Endothelial cell (in vitro differentiated cells): ENCODE data around the gene MINPP1. TPM values are rescaled to one million over a fixed set of nuclear protein-coding genes. Genes with fewer than 3 reads are reported as not detected.
"Not testable (repeated sequence)": the region's sequence is repeated elsewhere in the genome, so short reads cannot be mapped to it uniquely, and the experiment has no call there.

ENCODE experiments used
- DNase-seq: peaks from one replicate; pipeline ENCODE4 v3.0.0; 2021; ENCODE audit warnings: low spot score
- H3K27ac Mint-ChIP-seq: one replicate; pipeline ENCODE4 v1.8.0; 2021; ENCODE audit warnings: mixed read lengths, inconsistent platforms; ENCODE audit not compliant: unreplicated experiment
- H3K27me3 Mint-ChIP-seq: one replicate; pipeline ENCODE4 v1.8.0; 2021; ENCODE audit warnings: mild to moderate bottlenecking, moderate library complexity, mixed read lengths, inconsistent platforms; ENCODE audit not compliant: unreplicated experiment
- H3K36me3 Mint-ChIP-seq: one replicate; pipeline ENCODE4 v1.8.0; 2021; ENCODE audit warnings: mild to moderate bottlenecking, low read depth, mixed read lengths, inconsistent platforms; ENCODE audit not compliant: unreplicated experiment
- H3K4me1 Mint-ChIP-seq: one replicate; pipeline ENCODE4 v1.8.0; 2021; ENCODE audit warnings: mild to moderate bottlenecking, mixed read lengths, inconsistent platforms; ENCODE audit not compliant: unreplicated experiment
- H3K4me3 Mint-ChIP-seq: one replicate; pipeline ENCODE4 v1.8.0; 2021; ENCODE audit warnings: mild to moderate bottlenecking, mixed read lengths, inconsistent platforms; ENCODE audit not compliant: unreplicated experiment
- H3K9me3 Mint-ChIP-seq: one replicate; pipeline ENCODE4 v1.8.0; 2021; ENCODE audit warnings: mixed read lengths, inconsistent platforms; ENCODE audit not compliant: unreplicated experiment
- total RNA-seq: library from RNA; stranded (reverse); fragmentation: NEBNext Ultra II Directional; extraction: Animal tissue kit (Norgen Biotek cat#: 25700); gene quantifications from one replicate; pipeline ENCODE4 v1.2.1, GENCODE V29; 2021; ENCODE audit not compliant: unreplicated experiment
- TF ChIP-seq, protein P1 (sequence below): fragments of 200-600 bp; sonication (generic); IDR thresholded peaks from one replicate; pipeline ENCODE4 v1.5.0; 2021; ENCODE audit warnings: antibody characterized with exemption; ENCODE audit not compliant: unreplicated experiment

MINPP1 gene
- total RNA-seq, 1 donor from 2014 or later = 39.5 TPM

DNA sequence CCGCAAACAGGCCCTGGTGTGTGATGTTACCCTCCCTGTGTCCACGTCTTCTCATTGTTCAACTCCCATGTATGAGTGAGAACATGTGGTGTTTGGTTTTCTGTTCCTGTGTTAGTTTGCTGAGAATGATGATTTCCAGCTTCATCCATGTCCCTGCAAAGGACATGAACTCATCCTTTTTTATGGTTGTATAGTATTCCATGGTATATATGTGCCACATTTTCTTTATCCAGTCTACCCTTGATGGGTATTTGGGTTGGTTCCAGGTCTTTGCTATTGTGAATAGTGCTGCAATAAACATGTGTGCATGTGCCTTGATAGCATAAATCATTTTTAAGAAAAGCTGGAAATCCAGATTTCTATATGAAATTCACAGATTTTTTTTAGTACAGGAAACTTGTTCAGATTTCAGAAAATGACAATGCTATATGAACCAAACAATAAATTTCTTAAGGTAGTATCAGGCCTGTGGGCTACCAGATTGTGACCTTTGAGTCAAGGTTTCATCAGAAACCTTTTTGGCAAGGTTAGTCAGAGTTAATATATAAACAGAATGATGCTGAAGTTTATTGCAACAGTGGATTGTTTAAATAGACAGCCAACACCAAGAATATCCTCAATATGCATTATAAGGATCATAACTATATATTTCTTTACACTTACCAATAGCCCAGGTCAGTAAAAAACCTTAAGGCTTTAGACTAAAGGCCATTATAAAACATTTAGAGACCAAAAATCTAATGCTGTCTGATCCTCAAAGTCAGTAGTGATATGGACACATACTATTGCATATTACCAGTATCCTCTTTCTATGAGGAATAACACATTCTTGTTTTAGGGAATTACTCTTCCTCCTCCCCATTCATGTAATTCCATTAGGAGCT lies 86.3 kb downstream of the MINPP1 start:
- no peaks in the 10 kb centered on the region for H3K4me1 Mint-ChIP-seq
- TF ChIP-seq, protein P1, sequence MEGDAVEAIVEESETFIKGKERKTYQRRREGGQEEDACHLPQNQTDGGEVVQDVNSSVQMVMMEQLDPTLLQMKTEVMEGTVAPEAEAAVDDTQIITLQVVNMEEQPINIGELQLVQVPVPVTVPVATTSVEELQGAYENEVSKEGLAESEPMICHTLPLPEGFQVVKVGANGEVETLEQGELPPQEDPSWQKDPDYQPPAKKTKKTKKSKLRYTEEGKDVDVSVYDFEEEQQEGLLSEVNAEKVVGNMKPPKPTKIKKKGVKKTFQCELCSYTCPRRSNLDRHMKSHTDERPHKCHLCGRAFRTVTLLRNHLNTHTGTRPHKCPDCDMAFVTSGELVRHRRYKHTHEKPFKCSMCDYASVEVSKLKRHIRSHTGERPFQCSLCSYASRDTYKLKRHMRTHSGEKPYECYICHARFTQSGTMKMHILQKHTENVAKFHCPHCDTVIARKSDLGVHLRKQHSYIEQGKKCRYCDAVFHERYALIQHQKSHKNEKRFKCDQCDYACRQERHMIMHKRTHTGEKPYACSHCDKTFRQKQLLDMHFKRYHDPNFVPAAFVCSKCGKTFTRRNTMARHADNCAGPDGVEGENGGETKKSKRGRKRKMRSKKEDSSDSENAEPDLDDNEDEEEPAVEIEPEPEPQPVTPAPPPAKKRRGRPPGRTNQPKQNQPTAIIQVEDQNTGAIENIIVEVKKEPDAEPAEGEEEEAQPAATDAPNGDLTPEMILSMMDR = no peak
- H3K9me3 Mint-ChIP-seq = no peaks in the 10 kb centered on the region
- no peak overlapping the region for H3K27ac Mint-ChIP-seq
- no peaks in the 10 kb centered on the region for H3K27me3 Mint-ChIP-seq
- H3K4me3 Mint-ChIP-seq = no peak overlapping the region
- H3K36me3 Mint-ChIP-seq = no peaks in the 10 kb centered on the region
- DNase-seq = no peak

DNA sequence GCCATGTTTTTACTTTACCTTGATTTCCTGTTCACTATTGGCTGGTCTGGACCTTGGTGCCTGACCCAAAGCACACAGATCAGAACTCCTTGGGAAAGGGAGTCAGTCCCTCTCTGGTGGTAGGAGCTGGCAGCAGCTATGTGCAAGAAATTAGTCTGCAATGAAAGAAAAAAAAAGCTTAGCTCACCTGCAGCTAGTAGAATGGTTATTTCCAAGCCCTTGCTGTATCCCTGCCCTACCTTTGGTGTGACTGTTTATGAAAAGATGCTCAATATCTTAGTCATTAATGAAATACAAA lies 86.8 kb downstream of the MINPP1 start:
- Mint-ChIP-seq H3K9me3 (no peaks in the 10 kb centered on the region), H3K27me3 (no peaks in the 10 kb centered on the region), H3K27ac (no peak overlapping the region), H3K4me3 (no peak overlapping the region), H3K4me1 (no peaks in the 10 kb centered on the region), H3K36me3 (no peaks in the 10 kb centered on the region)
- TF ChIP-seq, protein P1 = no peak
- DNase-seq = no peak

DNA sequence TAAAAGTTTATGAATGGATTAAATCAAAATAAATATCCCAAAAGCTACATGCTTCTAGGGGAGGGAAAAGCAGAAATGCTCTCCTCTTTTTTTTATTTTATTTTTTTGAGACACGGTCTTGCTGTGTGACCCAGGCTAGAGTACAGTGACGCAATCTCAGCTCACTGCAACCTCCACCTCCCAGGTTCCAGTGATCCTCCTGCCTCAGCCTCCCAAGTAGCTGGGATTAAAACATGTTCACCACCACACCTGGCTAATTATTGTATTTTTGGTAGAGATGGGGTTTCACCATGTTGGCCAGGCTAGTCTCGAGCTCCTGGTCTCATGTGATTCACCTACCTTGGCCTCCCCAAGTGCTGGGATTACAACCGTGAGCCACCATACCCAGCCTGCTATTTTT lies 88.2 kb downstream of the MINPP1 start:
- not testable (repeated sequence) for H3K36me3 Mint-ChIP-seq, DNase-seq, H3K4me1 Mint-ChIP-seq, H3K4me3 Mint-ChIP-seq, H3K9me3 Mint-ChIP-seq, H3K27me3 Mint-ChIP-seq, H3K27ac Mint-ChIP-seq

DNA sequence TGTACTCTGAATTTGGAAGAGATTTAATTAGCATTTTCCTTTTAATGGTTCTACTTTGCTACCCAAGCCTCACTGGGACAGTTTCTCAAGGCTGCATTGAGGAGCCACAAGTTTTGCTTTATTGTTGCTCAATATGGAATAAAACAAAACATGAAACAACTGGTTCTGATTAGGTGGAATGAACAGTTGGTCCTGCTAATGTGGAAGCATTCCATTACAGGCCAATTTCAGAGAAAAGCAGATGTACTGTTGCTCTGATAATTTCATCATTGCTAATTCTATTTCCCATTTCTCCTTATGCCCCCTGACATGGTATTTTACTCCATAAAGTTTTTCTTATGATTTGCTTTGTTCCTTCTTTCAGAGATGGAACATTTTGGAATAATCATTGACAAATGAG lies 89.0 kb downstream of the MINPP1 start:
- DNase-seq = no peak
- TF ChIP-seq, protein P1 = no peak
- no peaks in the 10 kb centered on the region for H3K4me1 Mint-ChIP-seq
- H3K4me3 Mint-ChIP-seq = no peak overlapping the region
- H3K27me3 Mint-ChIP-seq = no peaks in the 10 kb centered on the region
- no peaks in the 10 kb centered on the region for H3K36me3 Mint-ChIP-seq
- H3K27ac Mint-ChIP-seq = no peak overlapping the region
- H3K9me3 Mint-ChIP-seq = no peaks in the 10 kb centered on the region

DNA sequence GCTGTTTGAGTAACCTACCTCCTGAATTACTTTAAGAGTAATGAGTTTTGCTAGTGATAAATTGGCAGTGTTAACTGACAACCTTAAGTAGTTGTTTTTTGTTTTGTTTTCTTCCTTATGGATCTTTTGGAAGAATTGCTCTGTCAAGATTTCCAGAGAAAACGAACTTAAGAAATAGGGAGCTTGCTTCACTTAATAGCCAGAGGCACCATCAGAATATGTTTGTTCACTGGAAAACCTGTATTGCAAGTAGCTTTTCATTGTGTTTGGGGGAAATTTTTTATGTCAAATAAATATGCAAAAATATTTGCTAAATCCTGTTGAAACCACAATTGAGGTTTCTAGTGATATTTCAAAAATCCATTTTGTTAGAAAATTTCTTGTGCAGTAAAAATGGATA lies 89.5 kb downstream of the MINPP1 start:
- Mint-ChIP-seq H3K27me3 (no peaks in the 10 kb centered on the region), H3K9me3 (no peaks in the 10 kb centered on the region), H3K36me3 (no peaks in the 10 kb centered on the region), H3K4me3 (no peak overlapping the region), H3K27ac (no peak overlapping the region), H3K4me1 (no peaks in the 10 kb centered on the region)
- DNase-seq = no peak
- TF ChIP-seq, protein P1 = no peak
